ENCODE results near the gene ZFP2. TPM values are rescaled to one million over a fixed set of nuclear protein-coding genes. Genes with fewer than 3 reads are reported as not detected.

ZFP2 gene
- total RNA-seq, 1 donor from 2014 or later: 0.48 TPM

GRCh38 chr5:178931846-178932760 lies 36.4 kb downstream of the ZFP2 start:
- Histone ChIP-seq H3K27me3 (ENCODE audit: insufficient read depth, low read length) (no peaks in the 10 kb centered on the region), H3K27ac (ENCODE audit: low read depth, low read length) (no peak overlapping the region), H3K9ac (ENCODE audit: low read length) (no peak overlapping the region), H3K4me3 (ENCODE audit: insufficient read depth, low read depth, low read length) (no peak overlapping the region), H4K20me1 (ENCODE audit: insufficient read depth, low read length) (no peaks in the 10 kb centered on the region), H3K4me2 (ENCODE audit: low read length) (no peak overlapping the region), H3K9me3 (ENCODE audit: insufficient read depth, low read depth, low read length) (peaks cover 74% of the 10 kb centered on the region), H3K4me1 (ENCODE audit: insufficient read depth, low read length) (no peaks in the 10 kb centered on the region), H3K79me2 (ENCODE audit: insufficient read depth, low read length) (no peaks in the 10 kb centered on the region), H2AFZ (ENCODE audit: low read depth, low read length) (no peak overlapping the region), H3K36me3 (ENCODE audit: insufficient read depth, low read length) (no peaks in the 10 kb centered on the region)
- Mint-ChIP-seq H3K27me3 (ENCODE audit: low read depth, unreplicated experiment) (no peaks in the 10 kb centered on the region), H3K4me3 (ENCODE audit: unreplicated experiment) (no peak overlapping the region), H3K4me1 (ENCODE audit: low read depth, unreplicated experiment) (no peaks in the 10 kb centered on the region), H3K9me3 (ENCODE audit: unreplicated experiment) (peaks cover 79% of the 10 kb centered on the region), H3K27ac (ENCODE audit: unreplicated experiment) (no peak overlapping the region), H3K36me3 (ENCODE audit: low read depth, unreplicated experiment) (peaks cover 10% of the 10 kb centered on the region)
- TF ChIP-seq CTCF (IDR thresholded peaks at IDR 0.05; ENCODE audit: insufficient read depth, low read depth, low read length) (no peak), EZH2 (IDR thresholded peaks at IDR 0.05; ENCODE audit: insufficient read depth, low read length) (no peak)
- DNase-seq (ENCODE audit: low read depth): no peak
- FAIRE-seq: no peak

DNA sequence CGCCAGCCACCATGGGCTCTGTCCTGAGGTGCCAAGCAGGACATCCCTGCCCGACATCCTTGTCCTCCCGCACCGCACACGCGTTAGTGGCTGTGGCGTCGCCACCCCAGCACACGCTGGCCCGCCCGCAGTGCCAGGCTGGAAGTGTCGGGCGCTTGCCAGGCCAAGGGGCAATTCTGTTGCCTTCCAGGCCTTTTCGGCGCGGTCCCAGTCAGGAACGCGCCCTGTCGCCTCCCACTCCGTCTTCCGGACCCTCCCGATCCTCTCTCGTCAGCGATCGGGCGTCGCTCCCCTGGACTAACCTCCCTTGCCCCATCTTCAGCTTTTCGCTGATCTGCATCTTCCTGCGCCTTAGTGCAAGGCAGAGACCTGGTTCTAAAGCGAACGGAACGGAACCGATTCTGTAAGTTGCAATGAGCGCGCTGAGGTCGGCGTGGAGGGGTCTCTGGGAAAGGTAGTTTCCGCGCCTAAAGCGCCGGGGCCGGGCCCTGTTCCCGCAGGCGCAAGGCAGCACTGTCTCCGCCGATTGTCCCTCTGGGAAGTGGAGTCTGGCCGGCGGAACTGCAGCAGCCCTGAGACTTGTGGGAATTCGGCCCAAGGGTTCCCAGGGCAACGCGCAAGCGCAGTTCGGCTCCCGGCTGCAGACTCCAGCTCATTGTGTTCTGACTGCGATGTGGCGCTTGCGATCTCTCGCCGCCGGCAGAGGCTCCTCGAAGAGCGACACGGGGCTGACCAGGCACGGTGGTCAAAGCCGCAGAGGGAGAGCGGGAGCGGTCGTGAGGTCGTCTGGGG lies 45.1 kb downstream of the ZFP2 start, which contains the start of gene ZNF454:
TSS of gene ZNF454 (plus strand) at position 630 of the 792 bp plus-strand sequence. CDS start 1,594 bp downstream, outside the sequence.
- H3K9me3 ChIP-seq (ENCODE audit: insufficient read depth, low read depth, low read length): peaks cover 62% of the 10 kb centered on the region

More for the DNA sequence above, 45.1 kb downstream of the ZFP2 start, which contains the start of gene ZNF454:
- peak within 1 kb of the TSS; percentile 70 for H3K4me3 ChIP-seq (ENCODE audit: insufficient read depth, low read depth, low read length)
- no peak for TF ChIP-seq CTCF (IDR thresholded peaks at IDR 0.05; ENCODE audit: insufficient read depth, low read depth, low read length)
- TF ChIP-seq EZH2 (IDR thresholded peaks at IDR 0.05; ENCODE audit: insufficient read depth, low read length): no peak
- H4K20me1 ChIP-seq (ENCODE audit: insufficient read depth, low read length): no peaks in the 10 kb centered on the region
- no peaks in the 10 kb centered on the region for H3K27me3 ChIP-seq (ENCODE audit: insufficient read depth, low read length)
- no peaks in the 10 kb centered on the region for H3K79me2 ChIP-seq (ENCODE audit: insufficient read depth, low read length)
- peak within 1 kb of the TSS; percentile 31 for H3K27ac ChIP-seq (ENCODE audit: low read depth, low read length)
- peak within 1 kb of the TSS; percentile 76 for H3K9ac ChIP-seq (ENCODE audit: low read length)
- Mint-ChIP-seq H3K27ac (ENCODE audit: unreplicated experiment) (no peak within 1 kb of the TSS), H3K27me3 (ENCODE audit: low read depth, unreplicated experiment) (no peaks in the 10 kb centered on the region), H3K36me3 (ENCODE audit: low read depth, unreplicated experiment) (peaks cover 2% of the 10 kb centered on the region), H3K4me1 (ENCODE audit: low read depth, unreplicated experiment) (no peaks in the 10 kb centered on the region), H3K4me3 (ENCODE audit: unreplicated experiment) (no peak within 1 kb of the TSS), H3K9me3 (ENCODE audit: unreplicated experiment) (peaks cover 59% of the 10 kb centered on the region)
- peak within 1 kb of the TSS; percentile 99 for H2AFZ ChIP-seq (ENCODE audit: low read depth, low read length)
- DNase-seq (ENCODE audit: low read depth): peak; percentile 92
- H3K4me2 ChIP-seq (ENCODE audit: low read length): peak within 1 kb of the TSS; percentile 94
- no peaks in the 10 kb centered on the region for H3K4me1 ChIP-seq (ENCODE audit: insufficient read depth, low read length)
- no peak for FAIRE-seq
- no peaks in the 10 kb centered on the region for H3K36me3 ChIP-seq (ENCODE audit: insufficient read depth, low read length)
